Muscle of back (tissue), 13 donors: Measurements from ENCODE around the gene LAMB2. TPM values are rescaled to one million over a fixed set of nuclear protein-coding genes. Genes with fewer than 3 reads are reported as not detected.
A peak's percentile ranks its signal among the peaks of the same experiment; 100 is the strongest.

ENCODE experiments used
- DNase-seq, 3 donors: peaks; one replicate each; pipeline versions ENCODE4 v3.0.0 to v3.0.0-alpha.2; 2013
- long read RNA-seq, 9 donors: transcript quantifications; one replicate each; lab custom pipeline, GENCODE V29; 2026
- polyA plus RNA-seq, 10 donors: library from polyadenylated mRNA; unstranded; fragments of 120-200 nt; gene quantifications; one replicate each; pipeline ENCODE4 v1.2.1, GENCODE V29; 2013; ENCODE audit not compliant: insufficient read length in 10 of 10

Gene LAMB2
- polyA plus RNA-seq, result 100 to 1,000 TPM; 258 to 439 (median 333) TPM
- long read RNA-seq, donor 1, full-length matches to known transcripts, result 19 of 80 reads
- long read RNA-seq, donor 1, partial matches to known transcripts, result 61 of 80 reads
- long read RNA-seq, donor 1, other reads (novel, unspliced or antisense), result 0 of 80 reads
- long read RNA-seq, donor 2, full-length matches to known transcripts, result 14 of 35 reads
- long read RNA-seq, donor 2, partial matches to known transcripts, result 21 of 35 reads
- long read RNA-seq, donor 2, other reads (novel, unspliced or antisense), result 0 of 35 reads
- long read RNA-seq, donor 3, result 0 reads
- long read RNA-seq, donor 4, full-length matches to known transcripts, result 13 of 32 reads
- long read RNA-seq, donor 4, partial matches to known transcripts, result 19 of 32 reads
- long read RNA-seq, donor 4, other reads (novel, unspliced or antisense), result 0 of 32 reads
- long read RNA-seq, donor 5, full-length matches to known transcripts, result 17 of 83 reads
- long read RNA-seq, donor 5, partial matches to known transcripts, result 66 of 83 reads
- long read RNA-seq, donor 5, other reads (novel, unspliced or antisense), result 0 of 83 reads
- long read RNA-seq, donor 6, full-length matches to known transcripts, result 26 of 63 reads
- long read RNA-seq, donor 6, partial matches to known transcripts, result 37 of 63 reads
- long read RNA-seq, donor 6, other reads (novel, unspliced or antisense), result 0 of 63 reads
- long read RNA-seq, donor 7, full-length matches to known transcripts, result 16 of 47 reads
- long read RNA-seq, donor 7, partial matches to known transcripts, result 31 of 47 reads
- long read RNA-seq, donor 7, other reads (novel, unspliced or antisense), result 0 of 47 reads
- long read RNA-seq, donor 8, full-length matches to known transcripts, result 12 of 51 reads
- long read RNA-seq, donor 8, partial matches to known transcripts, result 39 of 51 reads
- long read RNA-seq, donor 8, other reads (novel, unspliced or antisense), result 0 of 51 reads
- long read RNA-seq, donor 9, full-length matches to known transcripts, result 1 of 1 reads
- long read RNA-seq, donor 9, partial matches to known transcripts, result 0 of 1 reads
- long read RNA-seq, donor 9, other reads (novel, unspliced or antisense), result 0 of 1 reads

DNA sequence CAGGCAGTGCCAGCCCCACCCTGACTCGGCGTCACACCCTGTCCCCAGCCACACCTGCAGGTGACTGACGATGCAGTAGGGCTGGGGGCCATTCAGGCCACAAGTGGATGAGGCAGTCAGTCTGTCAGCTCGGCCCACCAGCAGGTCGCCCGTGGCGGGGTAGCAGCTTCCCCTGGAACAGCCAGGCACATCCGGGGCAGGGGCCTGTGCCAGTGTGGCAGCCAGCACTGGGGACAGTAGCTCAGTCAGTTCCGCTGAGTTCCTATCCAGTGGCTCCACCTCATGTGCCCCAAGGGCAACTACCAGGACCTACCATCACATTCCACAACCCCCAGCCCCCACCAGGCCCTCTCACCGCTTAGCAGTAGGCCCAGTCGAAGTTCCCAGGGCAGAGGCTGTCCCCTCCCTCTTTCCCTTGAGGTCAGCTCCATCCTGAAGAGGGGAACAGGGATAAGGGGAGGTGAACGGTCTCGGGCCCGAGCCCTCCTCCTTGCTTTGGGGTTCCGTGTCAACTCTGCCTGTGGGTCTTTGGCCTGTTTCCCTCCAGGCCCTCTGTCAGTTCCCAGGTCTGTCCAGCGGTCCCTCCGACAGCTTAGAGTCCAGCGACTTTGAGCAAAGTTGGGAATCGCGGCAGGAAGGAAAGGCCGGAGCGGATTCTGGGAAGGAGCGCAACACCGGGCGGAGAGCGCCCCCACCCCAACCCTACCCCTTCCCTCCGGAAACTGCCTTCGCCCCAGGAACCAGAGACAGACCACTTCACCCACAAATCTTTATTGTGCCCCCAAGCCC, at the start of gene LAMB2:
Gene LAMB2 (minus strand): TSS at position 614 of the 789 bp plus-strand sequence. CDS start 183 bp downstream, at position 431.
- DNase-seq, result peak; percentile 79 to 95 (median 87)

DNA sequence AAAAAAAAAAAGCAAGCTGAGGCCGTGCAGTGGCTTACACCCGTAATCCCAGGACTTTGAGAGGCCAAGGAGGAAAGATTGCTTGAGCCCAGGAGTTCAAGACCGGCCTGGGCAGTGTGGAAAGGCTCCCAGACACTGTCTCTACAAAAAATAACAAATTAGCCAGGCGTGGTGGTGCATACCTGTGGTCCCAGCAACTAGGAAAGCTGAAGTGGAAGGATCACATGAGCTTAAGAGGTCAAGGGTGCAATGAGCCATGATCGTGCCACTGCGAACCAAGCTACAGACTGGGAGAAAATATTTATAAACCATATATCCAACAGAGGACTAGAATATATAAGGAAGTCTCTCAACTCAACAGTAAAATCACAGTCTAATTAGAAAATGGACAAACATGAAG, 48.5 kb upstream of the LAMB2 start:
- no peak for DNase-seq

DNA sequence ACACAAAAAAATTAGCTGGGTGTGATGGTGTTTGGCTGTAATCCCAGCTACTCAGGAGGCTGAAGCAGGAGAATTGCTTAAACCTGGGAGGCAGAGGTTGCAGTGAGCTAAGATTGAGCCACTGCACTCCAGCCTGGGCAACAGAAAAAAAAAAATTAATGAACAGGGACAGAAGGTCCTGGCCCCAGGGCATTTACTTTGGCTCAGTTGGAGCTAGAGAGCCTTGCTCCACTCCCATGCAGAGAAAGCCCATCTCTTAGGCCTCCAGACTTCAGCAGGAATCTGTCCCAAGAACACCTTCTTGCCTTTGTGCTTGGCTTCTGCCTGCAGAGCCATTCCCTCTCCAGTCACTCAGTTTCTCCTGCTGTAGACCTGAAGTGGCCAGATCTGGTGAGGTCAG, 47.3 kb upstream of the LAMB2 start:
- no peak for DNase-seq

GRCh38 chr3:49177073-49177472, 44.2 kb upstream of the LAMB2 start:
- no peak for DNase-seq

DNA sequence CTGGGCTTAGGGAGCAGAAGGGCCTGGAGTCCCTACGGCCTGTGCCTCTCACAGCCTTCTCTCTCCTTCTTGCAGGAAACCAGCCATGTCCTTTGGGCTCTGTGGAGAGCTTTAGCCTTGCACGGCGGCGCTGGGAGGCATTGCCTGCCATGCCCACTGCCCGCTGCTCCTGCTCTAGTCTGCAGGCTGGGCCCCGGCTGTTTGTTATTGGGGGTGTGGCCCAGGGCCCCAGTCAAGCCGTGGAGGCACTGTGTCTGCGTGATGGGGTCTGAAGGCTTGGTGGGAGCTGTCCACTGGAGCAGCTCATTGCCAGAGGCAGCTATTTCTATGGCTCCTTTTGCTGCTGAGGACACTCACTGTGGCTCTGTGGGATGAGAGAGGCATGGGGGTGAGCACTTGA, 42.7 kb upstream of the LAMB2 start:
- no peak for DNase-seq

GRCh38 chr3:49174397-49174985, 41.6 kb upstream of the LAMB2 start:
- DNase-seq, result no peak

GRCh38 chr3:49173792-49174170, 40.9 kb upstream of the LAMB2 start:
- peak in 2 of 3 donors; percentile 31 to 44 for DNase-seq

DNA sequence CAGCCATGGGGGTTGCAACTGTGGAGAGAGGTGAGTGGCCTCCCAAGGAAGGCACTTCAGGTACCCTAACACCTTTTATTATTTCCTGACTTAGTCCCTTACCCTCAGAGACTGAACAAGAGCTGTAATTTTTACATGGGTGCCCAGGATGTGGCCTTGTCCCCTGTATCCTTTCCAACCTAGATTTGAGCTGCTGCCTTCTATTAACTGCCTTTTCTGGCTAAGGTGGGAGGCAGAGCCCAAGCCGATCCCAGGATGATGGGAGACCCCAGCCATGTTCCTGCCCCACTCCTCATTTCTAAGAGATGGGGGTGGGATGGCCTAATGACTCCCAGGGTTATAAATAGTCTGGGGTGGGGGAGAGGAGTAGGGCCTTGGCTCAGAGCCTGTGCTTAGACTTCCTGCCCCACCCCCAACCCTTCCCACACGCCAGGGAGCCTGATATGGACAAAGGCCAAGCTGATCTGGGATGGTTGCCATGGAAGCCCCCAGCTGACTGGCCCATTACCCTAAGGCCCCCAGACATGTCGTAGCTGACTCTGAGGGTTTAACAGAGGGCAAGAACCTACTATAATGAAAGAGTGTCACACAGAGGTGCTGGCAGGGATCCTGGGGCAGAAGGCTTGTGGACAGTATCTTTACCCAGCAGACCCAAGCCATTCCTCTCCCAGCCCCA, 40.4 kb upstream of the LAMB2 start:
- peak; percentile 60 to 77 (median 60) for DNase-seq

DNA sequence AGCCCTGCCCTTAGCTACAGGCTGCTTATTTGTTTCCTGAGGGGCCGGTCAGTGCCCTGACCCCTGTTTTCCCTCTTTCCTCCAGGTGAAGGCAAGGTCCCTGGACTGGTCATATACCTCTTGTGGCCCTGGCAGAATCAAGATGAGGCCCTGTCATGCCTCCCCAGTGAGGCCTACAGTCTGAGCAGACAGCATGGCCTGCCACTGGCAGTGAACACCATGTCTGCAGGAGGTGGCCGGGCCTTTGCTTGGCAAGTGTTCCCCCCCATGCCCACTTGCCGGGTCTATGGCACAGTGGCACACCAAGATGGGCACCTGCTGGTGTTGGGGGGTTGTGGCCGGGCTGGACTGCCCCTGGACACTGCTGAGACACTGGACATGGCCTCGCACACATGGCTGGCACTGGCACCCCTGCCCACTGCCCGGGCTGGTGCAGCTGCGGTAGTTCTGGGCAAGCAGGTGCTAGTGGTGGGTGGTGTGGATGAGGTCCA, 39.7 kb upstream of the LAMB2 start:
- DNase-seq, result peak in 1 of 3 donors; percentile 26

DNA sequence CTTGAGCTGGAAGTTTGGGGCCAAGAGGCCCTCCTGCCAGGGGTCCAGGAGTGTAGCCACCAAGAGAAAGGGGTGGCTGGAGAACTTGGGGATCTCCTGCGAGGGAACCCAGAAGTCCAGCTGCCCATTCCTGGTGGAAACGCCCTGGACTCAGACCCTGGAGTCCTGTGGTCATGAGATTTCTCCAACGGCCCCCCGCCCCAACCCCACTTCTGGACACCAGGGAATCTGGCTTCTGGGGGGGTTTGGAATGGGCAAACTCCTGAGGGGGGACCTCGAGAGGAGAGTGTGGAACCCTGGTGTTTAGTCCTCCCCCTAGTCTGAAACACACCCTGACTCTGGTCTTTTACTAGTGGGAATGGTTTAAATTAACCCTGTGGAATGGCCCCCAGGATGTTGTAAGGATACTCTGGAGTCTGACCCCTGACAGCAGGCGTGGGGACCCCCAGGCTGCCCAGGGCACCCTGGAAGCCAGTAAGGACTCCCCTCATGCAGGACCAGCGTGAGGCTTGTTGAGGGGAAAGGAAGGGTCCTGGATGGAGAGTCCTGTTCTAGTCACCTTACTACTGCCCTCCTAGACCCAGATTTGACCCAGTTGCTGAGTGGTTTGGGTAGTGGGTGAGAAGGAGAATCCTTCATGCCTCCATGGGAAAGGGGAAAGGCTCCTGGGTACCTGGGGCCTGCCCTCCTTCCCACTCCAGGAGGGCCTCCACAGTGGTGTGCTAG, 39.1 kb upstream of the LAMB2 start:
- peak in 1 of 3 donors; percentile 26 for DNase-seq

- DNase-seq, result peak; percentile 83 to 96 (median 91)
Observed at GRCh38 chr3:49171119-49171774, 38.4 kb upstream of the LAMB2 start, which contains the start of gene KLHDC8B. Gene KLHDC8B (plus strand): TSS chr3:49171598. CDS start chr3:49172770, 1,172 bp downstream.

DNA sequence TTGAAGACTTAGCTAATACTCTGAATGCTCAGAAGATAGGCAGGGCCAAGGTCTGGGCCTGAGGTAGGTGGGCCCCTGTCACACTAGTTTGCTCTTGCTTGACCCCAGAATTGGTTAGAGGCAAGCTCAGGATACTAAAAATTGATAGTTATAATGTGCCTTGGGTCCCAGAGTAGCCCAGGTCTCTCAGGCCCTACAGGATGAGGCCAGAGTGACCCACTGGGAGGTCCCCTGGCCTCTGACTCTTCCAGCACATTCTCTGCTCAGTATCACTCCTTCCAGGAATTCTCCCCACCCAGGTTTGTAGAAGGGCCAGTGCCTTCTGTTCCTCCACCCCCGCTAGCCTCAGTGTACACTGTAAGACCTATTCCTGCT, 37.9 kb upstream of the LAMB2 start:
- DNase-seq, result no peak

DNA sequence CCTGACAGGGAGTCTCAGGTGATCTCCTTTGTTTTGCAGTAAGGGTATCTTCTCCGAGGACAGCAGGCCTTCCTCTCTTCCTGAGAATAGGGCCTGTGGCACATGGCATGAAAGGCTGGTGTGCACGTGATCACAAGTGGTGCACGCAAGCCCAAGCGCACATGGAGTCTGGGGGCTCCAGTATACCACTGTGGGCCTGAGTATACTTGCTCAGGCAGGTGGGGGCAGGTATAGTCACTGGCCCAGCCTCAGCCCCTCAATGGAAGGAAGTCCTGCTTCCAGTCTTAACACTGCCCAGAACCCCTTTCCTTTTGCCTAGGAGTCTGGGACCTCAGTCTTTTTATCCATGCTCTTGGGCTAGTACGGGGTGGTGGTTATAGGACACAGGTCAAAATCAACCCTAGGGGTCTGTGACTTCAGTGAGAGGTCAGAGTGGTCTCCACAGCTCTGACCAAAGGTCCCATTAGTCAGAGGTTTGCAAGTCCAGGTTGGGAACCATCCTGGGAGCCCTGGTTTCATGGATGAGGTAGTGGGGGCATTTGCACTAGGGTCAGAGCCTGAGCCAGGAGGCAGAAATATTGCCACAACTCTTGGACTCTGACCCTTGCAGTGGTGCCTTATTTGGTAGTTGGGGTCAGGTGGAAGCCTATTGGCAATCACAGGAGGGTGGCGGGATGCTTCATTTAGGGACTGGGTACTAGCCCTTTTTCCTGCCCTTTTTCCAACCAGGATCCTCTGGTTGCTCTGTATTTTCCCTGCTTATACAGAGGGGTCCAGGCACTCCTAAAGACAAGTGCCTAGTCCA, 34.1 kb upstream of the LAMB2 start:
- DNase-seq, result no peak

DNA sequence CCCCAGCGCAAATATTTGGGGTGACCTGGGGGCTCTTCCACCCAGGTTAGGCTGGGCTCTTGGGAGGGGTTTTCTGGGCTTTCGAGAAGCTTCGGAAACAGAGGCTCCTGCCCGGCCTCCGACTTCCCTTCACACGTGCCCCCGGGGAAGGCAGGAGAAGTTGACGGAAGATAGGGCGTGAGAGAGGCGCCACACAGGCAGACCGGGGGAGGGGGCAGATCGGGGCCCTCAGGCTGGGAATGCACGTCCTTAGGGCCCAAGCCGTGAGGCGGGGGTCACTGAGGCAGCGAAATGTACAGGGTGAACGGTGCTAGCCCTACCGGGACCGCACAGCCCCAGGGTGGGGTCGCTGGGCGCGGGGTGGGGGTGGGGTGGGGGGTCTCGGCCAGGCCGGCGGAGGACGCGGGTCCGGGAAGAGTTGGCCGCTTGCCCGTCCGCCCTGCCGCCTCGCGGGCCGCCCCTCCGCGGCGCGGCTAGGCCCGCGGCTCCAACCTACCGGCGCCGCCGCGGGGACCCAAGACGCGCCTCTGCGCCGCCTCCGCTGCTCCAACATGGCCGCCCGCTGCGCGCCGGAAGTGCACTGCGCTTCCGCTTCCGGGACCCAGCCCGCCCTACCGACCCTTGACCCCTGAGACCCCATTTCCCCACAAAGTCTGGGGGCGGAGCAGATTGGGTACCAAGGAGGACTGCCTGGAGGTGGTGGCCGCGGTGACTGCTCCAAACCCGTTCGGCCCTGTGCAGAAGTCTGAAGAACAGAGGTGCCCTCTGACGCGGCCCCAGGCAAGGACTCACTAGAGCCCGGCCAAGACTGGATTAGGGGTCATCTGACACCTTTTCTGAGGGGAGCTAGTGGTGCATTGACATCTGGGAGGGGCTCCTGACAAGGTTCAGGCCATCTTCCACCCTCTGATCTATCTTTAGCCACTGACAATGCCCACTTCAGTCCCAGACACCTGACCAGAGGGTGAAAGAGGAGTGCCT, 33.2 kb upstream of the LAMB2 start, which contains the start of gene CCDC71:
Gene CCDC71 (minus strand): TSS at position 561 of the 981 bp plus-strand sequence. CDS start 2,123 bp downstream, outside the sequence.
- DNase-seq, result peak; percentile 60 to 90 (median 82)

- peak in 1 of 3 donors; percentile 22 for DNase-seq
Observed at GRCh38 chr3:49164983-49165720, 32.3 kb upstream of the LAMB2 start.

- no peak for DNase-seq
Observed at GRCh38 chr3:49163609-49164008, 30.8 kb upstream of the LAMB2 start.
